NCI-H2196 (cell line): ENCODE results near the gene ARPP19.
"Not testable (repeated sequence)": the region's sequence is repeated elsewhere in the genome, so short reads cannot be mapped to it uniquely, and the experiment has no call there.

ENCODE experiments used
- DNase-seq: peaks from one replicate; lab custom pipeline; 2025; ENCODE audit not compliant: unreplicated experiment; lab: John Stamatoyannopoulos, UW

Gene ARPP19

DNA sequence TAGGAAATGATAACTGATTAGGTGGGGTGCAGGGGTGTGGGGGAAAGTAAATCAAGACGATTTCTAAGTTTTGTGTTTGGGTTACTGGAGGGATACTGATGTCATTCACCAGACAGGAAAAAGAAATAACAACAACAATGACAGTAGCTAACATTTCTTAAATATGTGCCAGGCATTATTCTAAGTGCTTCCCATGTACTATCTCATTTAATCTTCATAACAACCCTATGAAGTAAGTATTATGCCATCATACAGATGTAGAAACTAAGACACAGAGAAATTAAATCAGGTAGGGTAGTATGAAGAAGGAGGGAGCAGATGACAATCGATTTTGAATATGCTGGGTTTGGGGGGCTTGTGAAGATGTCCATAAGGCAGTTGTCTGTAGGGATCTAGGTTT lies 53.5 kb downstream of the ARPP19 start:
- DNase-seq, result no peak

DNA sequence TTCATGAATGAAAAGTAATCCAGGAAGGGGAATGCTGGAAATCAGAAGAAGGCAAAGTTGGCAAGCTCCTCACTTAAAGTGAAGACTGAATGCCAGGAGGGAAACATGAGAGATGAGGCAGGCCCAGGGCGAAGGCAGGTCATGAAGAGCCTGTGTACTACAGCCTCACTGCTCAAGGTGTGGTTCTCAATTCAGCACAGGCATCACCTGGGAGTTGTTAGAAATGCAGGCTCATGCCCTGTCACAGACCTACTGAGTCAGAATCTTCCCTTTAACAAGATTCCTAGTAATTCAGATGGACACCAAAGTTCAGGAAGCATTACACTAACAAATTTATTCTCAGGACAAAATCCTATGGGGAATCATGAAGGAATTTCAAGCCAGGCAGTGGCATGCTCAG lies 54.3 kb downstream of the ARPP19 start:
- DNase-seq, result no peak

DNA sequence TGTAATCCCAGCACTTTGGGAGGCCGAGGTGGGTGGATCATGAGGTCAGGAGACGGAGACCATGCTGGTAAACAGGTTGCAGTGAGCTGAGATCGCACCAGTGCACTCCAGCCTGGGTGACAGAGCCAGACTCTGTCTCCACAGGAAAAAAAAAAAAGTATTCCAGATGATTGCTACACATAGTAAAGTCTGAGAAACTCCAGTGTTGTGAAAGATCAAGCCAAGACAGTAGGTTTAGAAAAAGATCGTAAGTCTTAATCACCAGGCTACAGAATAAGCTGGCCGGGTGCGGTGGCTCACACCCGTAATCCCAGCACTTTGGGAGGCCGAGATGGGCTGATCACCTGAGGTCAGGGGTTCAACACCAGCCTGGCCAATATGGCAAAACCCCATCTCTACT lies 56.0 kb downstream of the ARPP19 start:
- DNase-seq, result not testable (repeated sequence)

DNA sequence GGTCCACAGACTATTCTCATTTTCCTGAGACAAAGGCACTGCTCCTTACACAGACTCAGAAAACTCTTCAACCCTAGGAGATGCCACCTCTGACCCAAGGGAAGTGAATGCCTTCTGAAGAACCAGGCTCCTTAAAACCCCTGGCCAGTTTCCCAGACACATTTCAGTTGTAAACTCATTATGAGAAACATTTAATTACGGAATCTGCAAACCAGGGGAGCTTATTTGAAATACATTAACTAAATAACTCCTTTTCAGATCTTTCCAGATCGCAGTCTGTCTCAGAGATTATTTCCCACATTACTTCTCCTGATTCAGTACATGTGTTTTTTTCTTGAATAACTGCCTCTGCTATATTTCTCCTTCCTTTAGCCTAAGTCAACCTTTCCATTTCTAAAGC lies 57.7 kb downstream of the ARPP19 start:
- no peak for DNase-seq

DNA sequence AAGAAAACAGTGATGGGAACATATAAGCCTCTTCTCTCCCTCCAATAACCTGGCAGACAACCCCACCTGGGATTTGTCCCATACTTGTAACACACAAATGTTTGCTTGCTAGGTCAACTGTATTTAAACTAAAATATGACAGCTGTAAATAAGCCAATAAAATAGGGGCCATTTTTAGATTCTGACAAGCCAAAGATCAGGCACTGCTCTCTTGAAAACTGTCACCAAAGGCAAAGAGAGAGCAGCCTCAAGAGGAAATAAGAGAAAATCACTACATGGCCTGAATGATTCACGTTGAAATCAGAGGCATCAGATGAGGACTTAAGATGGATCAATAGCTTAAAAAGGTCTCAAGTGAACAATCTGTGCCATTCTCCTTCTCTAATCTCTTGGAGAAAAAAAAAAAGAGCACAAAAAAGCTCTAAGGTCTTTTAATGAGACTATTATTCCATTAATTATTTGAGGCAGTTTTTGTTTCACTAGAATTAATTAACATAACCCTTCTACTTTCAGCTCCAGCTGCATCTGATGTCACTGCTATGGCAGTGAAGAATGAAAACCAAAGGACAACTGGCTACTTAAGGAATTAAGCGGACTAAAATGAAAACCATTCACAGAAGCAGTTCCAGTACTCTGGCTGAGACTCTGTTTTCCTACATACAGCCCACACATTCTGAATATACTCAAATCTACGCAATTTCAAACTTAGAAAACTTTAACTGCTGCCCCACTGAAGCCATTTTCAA lies 59.2 kb downstream of the ARPP19 start:
- DNase-seq, result no peak

DNA sequence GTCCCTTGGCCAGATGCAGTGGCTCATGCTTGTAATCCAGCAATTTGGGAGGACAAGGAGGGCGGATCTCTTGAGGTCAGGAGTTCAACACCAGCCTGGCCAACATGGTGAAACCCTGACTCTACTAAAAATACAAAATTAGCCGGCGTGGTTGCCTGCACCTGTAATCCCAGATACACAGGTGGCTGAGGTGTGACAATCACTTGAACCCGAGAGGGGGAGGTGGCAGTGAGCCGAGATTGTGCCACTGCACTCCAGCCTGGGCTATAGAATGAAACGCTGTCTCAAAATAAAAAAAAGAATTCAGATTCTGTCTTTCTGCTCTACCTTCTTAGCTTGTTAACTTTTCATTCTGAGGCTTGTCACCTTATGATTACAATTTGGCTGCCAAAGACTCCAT lies 62.3 kb downstream of the ARPP19 start:
- DNase-seq, result no peak

DNA sequence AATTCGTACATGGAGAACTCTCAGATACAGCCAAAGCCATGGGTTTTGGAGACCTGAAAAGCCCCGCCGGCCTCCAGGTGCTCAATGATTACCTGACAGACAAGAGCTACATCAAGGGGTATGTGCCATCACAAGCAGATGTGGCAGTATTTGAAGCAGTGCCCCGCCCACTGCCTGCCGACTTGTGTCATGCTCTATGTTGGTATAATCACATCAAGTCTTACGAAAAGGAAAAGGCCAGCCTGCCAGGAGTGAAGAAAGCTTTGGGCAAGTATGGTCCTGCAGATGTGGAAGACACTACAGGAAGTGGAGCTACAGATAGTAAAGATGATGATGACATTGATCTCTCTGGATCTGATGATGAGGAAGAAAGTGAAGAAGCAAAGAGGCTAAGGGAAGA lies 63.7 kb downstream of the ARPP19 start:
- no peak for DNase-seq

DNA sequence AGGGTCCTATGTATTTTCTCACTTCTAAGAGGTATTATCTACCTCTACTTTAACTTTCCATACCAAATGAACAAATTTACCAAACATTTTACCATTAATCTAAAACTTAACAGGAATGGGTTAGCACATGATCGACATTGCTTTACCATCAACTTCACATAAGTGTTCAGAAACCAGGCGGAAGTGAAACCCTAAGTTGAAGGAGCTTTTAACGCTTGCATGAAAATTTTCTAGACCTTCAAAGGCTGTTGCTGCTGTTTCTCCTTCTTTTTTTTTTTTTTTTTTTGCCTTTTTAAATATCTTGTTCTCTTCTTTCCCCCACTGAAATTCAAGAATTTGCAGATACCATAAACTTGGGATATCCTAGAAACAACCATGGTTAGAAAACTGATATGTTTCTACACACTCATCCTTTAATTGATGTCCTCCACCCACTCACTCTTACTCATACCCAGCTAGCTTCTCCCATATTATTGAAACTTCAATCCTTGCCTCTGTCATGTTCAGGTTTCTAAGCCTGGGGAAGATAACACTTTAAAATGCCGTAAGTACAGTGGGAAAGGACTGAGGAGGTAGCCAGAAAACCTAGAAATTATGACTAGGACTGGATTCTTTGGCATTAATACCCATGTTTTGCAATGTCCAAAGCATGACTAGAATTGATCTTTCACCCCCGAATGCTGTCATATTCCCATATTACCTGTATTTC lies 64.9 kb downstream of the ARPP19 start:
- no peak for DNase-seq

DNA sequence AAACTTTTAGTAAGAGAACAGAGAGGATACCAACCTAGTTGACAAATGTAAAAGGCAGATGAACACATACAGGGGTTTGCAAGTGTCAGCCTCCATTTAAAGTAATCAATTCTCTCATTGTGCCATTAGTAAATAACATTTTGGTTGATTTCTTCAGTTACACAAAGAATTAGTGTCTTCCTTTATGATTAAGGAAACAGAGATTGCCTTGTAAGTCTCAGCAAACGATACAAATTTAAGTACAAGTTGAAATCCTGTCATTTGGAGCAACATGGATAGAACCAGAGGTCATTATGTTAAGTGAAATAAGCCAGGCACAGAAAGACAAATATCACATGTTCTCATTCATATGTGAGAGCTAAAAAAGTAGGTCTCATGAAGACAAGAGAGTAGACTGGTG lies 66.2 kb downstream of the ARPP19 start:
- no peak for DNase-seq

DNA sequence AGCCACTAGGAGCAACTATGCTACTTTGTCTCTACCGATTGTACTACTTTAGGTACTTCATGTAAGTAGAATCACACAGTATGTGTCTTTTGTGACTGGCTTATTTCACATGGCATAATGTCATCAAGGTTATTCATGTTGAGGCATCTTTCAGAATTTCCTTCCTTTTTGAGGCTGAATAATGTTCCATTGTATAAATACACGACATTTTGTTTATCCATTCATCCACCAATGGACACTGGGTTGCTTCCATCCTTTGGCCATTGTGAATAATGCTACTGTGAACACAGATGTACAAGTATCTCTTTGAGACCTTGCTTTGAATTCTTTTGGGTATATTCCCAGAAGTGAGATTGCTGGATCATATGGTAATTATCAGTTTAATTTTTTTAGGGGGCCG lies 69.3 kb downstream of the ARPP19 start:
- DNase-seq, result no peak

DNA sequence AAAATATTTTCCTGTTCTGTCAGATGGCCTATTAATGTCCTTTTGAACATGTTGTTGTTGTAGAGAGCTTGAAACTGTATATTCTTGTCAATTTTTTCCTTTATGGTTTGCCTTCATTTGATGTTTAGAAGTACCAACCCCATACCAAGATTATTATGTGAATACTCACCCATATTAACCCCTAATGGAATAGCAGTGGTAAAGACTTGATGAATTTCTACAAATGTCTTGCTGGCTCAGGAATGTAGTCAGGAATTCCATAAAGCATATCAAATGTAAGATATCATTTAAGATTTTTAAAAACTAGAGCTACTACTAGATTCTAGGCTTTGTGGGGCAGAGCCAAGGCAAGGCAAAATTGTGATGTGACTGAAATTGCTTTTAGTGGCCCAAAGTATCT lies 70.1 kb downstream of the ARPP19 start:
- no peak for DNase-seq
